ENCODE data around the gene REM1.
"Not testable (repeated sequence)": the region's sequence is repeated elsewhere in the genome, so short reads cannot be mapped to it uniquely, and the experiment has no call there.

REM1 gene

GRCh38 chr20:31500527-31500926, 25.4 kb downstream of the REM1 start:
- no peak for TF ChIP-seq CTCF (IDR thresholded peaks at IDR 0.05; ENCODE audit: control insufficient read depth, insufficient read depth, low read depth, low read length, missing control alignments)
- DNase-seq (ENCODE audit: low read depth): no peak
- H3K4me3 ChIP-seq (ENCODE audit: control insufficient read depth, low read depth, low read length): no peak overlapping the region

- peak; percentile 17 for DNase-seq (ENCODE audit: low read depth)
- TF ChIP-seq CTCF (IDR thresholded peaks at IDR 0.05; ENCODE audit: control insufficient read depth, insufficient read depth, low read depth, low read length, missing control alignments): peak; percentile 93
- H3K4me3 ChIP-seq (ENCODE audit: control insufficient read depth, low read depth, low read length): not testable (repeated sequence)
Measured at GRCh38 chr20:31502884-31503673, 28.0 kb downstream of the REM1 start.

- DNase-seq (ENCODE audit: low read depth): no peak
- H3K4me3 ChIP-seq (ENCODE audit: control insufficient read depth, low read depth, low read length): no peak overlapping the region
- TF ChIP-seq CTCF (IDR thresholded peaks at IDR 0.05; ENCODE audit: control insufficient read depth, insufficient read depth, low read depth, low read length, missing control alignments): no peak
Measured at GRCh38 chr20:31505903-31506302, 30.8 kb downstream of the REM1 start.

- H3K4me3 ChIP-seq (ENCODE audit: control insufficient read depth, low read depth, low read length): no peak overlapping the region
- TF ChIP-seq CTCF (IDR thresholded peaks at IDR 0.05; ENCODE audit: control insufficient read depth, insufficient read depth, low read depth, low read length, missing control alignments): no peak
- no peak for DNase-seq (ENCODE audit: low read depth)
Measured at GRCh38 chr20:31508517-31509244, 33.6 kb downstream of the REM1 start.

GRCh38 chr20:31514154-31515071, 39.3 kb downstream of the REM1 start, which contains the start of gene HM13:
Gene HM13 (plus strand): TSS chr20:31514442. CDS start chr20:31514552, 110 bp downstream.
- peak; percentile 78 for DNase-seq (ENCODE audit: low read depth)
- peak within 1 kb of the TSS; percentile 70 for H3K4me3 ChIP-seq (ENCODE audit: control insufficient read depth, low read depth, low read length)
- TF ChIP-seq CTCF (IDR thresholded peaks at IDR 0.05; ENCODE audit: control insufficient read depth, insufficient read depth, low read depth, low read length, missing control alignments): peak; percentile 74
